H9 (cell line): ENCODE results near the gene GABPB2. TPM values are rescaled to one million over a fixed set of nuclear protein-coding genes. Genes with fewer than 3 reads are reported as not detected.

Experiments
- DNase-seq: peaks from one replicate; pipeline ENCODE4 v3.0.0-alpha.2; 2017
- H2AFZ ChIP-seq: one replicate; pipeline ENCODE4 v1.6.1; 2013; ENCODE audit warnings: mild to moderate bottlenecking, low read length, control low read depth, moderate library complexity
- H2AK5ac ChIP-seq: 2 replicates; pipeline ENCODE4 v1.6.1; 2013; ENCODE audit warnings: low read length, control low read depth, mixed read lengths; ENCODE audit not compliant: insufficient read length
- H2BK120ac ChIP-seq: one replicate; pipeline ENCODE4 v1.6.1; 2013; ENCODE audit warnings: low read depth, mild to moderate bottlenecking, low read length, control low read depth, inconsistent platforms; ENCODE audit not compliant: poor library complexity, severe bottlenecking
- H2BK12ac ChIP-seq: 2 replicates; pipeline ENCODE4 v1.6.1; 2013; ENCODE audit warnings: low read length, control low read depth, mixed read lengths, low read depth; ENCODE audit not compliant: insufficient read length
- H2BK15ac ChIP-seq: 2 replicates; pipeline ENCODE4 v1.6.1; 2013; ENCODE audit warnings: low read depth, low read length, control low read depth
- H2BK20ac ChIP-seq: one replicate; pipeline ENCODE4 v1.6.1; 2013; ENCODE audit warnings: low read depth, mild to moderate bottlenecking, low read length, control low read depth, inconsistent platforms; ENCODE audit not compliant: poor library complexity, severe bottlenecking
- H2BK5ac ChIP-seq: 2 replicates; pipeline ENCODE4 v1.6.1; 2013; ENCODE audit warnings: low read length, control low read depth, mixed read lengths; ENCODE audit not compliant: insufficient read length
- H3K14ac ChIP-seq: 2 replicates; pipeline ENCODE4 v1.6.1; 2013; ENCODE audit warnings: low read length, control low read depth; ENCODE audit not compliant: insufficient read depth
- H3K18ac ChIP-seq: 2 replicates; pipeline ENCODE4 v1.6.1; 2013; ENCODE audit warnings: low read depth, mild to moderate bottlenecking, mixed read lengths, low read length, control low read depth; ENCODE audit not compliant: insufficient read length
- H3K23ac ChIP-seq: 2 replicates; pipeline ENCODE4 v1.6.1; 2013; ENCODE audit warnings: low read length, control low read depth, mixed read lengths, low read depth; ENCODE audit not compliant: insufficient read length
- H3K23me2 ChIP-seq: 2 replicates; pipeline ENCODE4 v1.6.1; 2013; ENCODE audit warnings: low read depth, mild to moderate bottlenecking, mixed read lengths, low read length, control low read depth; ENCODE audit not compliant: insufficient read length, poor library complexity, severe bottlenecking
- H3K27ac ChIP-seq: 2 replicates; pipeline ENCODE4 v1.5.1; 2013; ENCODE audit warnings: low read length, control low read depth, mixed read lengths, low read depth; ENCODE audit not compliant: insufficient read length
- H3K27me3 ChIP-seq: 2 replicates; pipeline ENCODE4 v1.6.1; 2013; ENCODE audit warnings: low read length, control low read depth, inconsistent platforms; ENCODE audit not compliant: insufficient read depth
- H3K4ac ChIP-seq: 2 replicates; pipeline ENCODE4 v1.6.1; 2013; ENCODE audit warnings: low read depth, mild to moderate bottlenecking, control low read depth, inconsistent platforms, low read length, moderate library complexity
- H3K4me1 ChIP-seq: 2 replicates; pipeline ENCODE4 v1.6.1; 2013; ENCODE audit warnings: low read length, control low read depth, inconsistent platforms; ENCODE audit not compliant: insufficient read depth
- H3K4me2 ChIP-seq: 2 replicates; pipeline ENCODE4 v1.6.1; 2013; ENCODE audit warnings: low read length, control low read depth, mixed read lengths; ENCODE audit not compliant: insufficient read length, insufficient read depth
- H3K56ac ChIP-seq: 2 replicates; pipeline ENCODE4 v1.6.1; 2013; ENCODE audit warnings: low read depth, mild to moderate bottlenecking, mixed read lengths, low read length, control low read depth; ENCODE audit not compliant: insufficient read length
- H3K79me1 ChIP-seq: 2 replicates; pipeline ENCODE4 v1.6.1; 2013; ENCODE audit warnings: low read depth, mild to moderate bottlenecking, moderate library complexity, low read length, control low read depth, inconsistent platforms; ENCODE audit not compliant: insufficient read depth, poor library complexity, severe bottlenecking
- H3K79me2 ChIP-seq: 2 replicates; pipeline ENCODE4 v1.6.1; 2013; ENCODE audit warnings: low read length, control low read depth, inconsistent platforms; ENCODE audit not compliant: insufficient read depth
- H3K9ac ChIP-seq: 2 replicates; pipeline ENCODE4 v1.6.1; 2013; ENCODE audit warnings: low read length, control low read depth, mixed read lengths; ENCODE audit not compliant: insufficient read length; ENCODE audit errors: extremely low read depth
- H3K9me3 ChIP-seq: one replicate; pipeline ENCODE4 v1.6.1; 2013; ENCODE audit warnings: low read depth, low read length, inconsistent platforms; ENCODE audit not compliant: control insufficient read depth
- H3T11ph ChIP-seq: one replicate; pipeline ENCODE4 v1.6.1; 2013; ENCODE audit warnings: mild to moderate bottlenecking, low read length, control low read depth, inconsistent platforms
- H4K20me1 ChIP-seq: one replicate; pipeline ENCODE4 v1.6.1; 2013; ENCODE audit not compliant: control insufficient read depth, insufficient read length, insufficient read depth
- H4K5ac ChIP-seq: 2 replicates; pipeline ENCODE4 v1.6.1; 2013; ENCODE audit warnings: low read depth, mild to moderate bottlenecking, mixed read lengths, low read length, control low read depth; ENCODE audit not compliant: insufficient read length
- H4K8ac ChIP-seq: replicated peaks from 2 replicates; pipeline ENCODE4 v1.6.1; 2013; ENCODE audit warnings: low read length, control low read depth, mixed read lengths, low read depth; ENCODE audit not compliant: insufficient read length
- H4K91ac ChIP-seq: 2 replicates; pipeline ENCODE4 v1.6.1; 2013; ENCODE audit warnings: low read depth, mild to moderate bottlenecking, moderate library complexity, mixed read lengths, low read length, control low read depth; ENCODE audit not compliant: insufficient read length
- H3K27ac Mint-ChIP-seq, 3 experiments: 2 replicates in 2 of 3; 3 replicates in 1 of 3; pipeline ENCODE4 v1.8.0; 2020 to 2021; ENCODE audit warnings: mixed read lengths in 3 of 3, mild to moderate bottlenecking in 1 of 3, moderate library complexity in 1 of 3
- H3K27me3 Mint-ChIP-seq: 2 replicates; pipeline ENCODE4 v1.8.0; 2021; ENCODE audit warnings: low read depth, mild to moderate bottlenecking, moderate library complexity, mixed read lengths
- H3K36me3 Mint-ChIP-seq, 3 experiments: 2 replicates in 2 of 3; 3 replicates in 1 of 3; pipeline ENCODE4 v1.8.0; 2020 to 2021; ENCODE audit warnings: low read depth in 3 of 3, mixed read lengths in 3 of 3; ENCODE audit not compliant: insufficient read depth in 1 of 3
- H3K4me1 Mint-ChIP-seq, 2 experiments: 2 replicates each; pipeline ENCODE4 v1.8.0; 2020; ENCODE audit warnings: mixed read lengths in 2 of 2
- H3K4me3 Mint-ChIP-seq, 2 experiments: 2 replicates in 1 of 2; 3 replicates in 1 of 2; pipeline ENCODE4 v1.8.0; 2020 to 2021; ENCODE audit warnings: mild to moderate bottlenecking in 2 of 2, mixed read lengths in 2 of 2, moderate library complexity in 1 of 2
- H3K9me3 Mint-ChIP-seq, 2 experiments: 2 replicates in 1 of 2; 3 replicates in 1 of 2; pipeline ENCODE4 v1.8.0; 2020; ENCODE audit warnings: mild to moderate bottlenecking in 2 of 2, mixed read lengths in 2 of 2, moderate library complexity in 1 of 2
- CTCF ChIP-seq: fragments of 200-600 bp; sonication (generic); conservative IDR thresholded peaks from 3 replicates; pipeline ENCODE4 v1.8.0; 2021; ENCODE audit warnings: antibody characterized with exemption, mild to moderate bottlenecking
- WGBS: extraction: QIAGEN DNeasy Blood & Tissue Kit; methylation state at CpG from one replicate; pipeline ENCODE4 v1.1.7; 2013; ENCODE audit warnings: missing lambda C conversion rate, low lambda C conversion rate, mixed read lengths; ENCODE audit not compliant: insufficient read length; ENCODE audit errors: extremely low coverage; 5-methylcytosine and 5-hydroxymethylcytosine counted together
- total RNA-seq: library from RNA; stranded (reverse); gene quantifications from 2 replicates; pipeline ENCODE4 v1.2.1, GENCODE V29; 2021

Gene GABPB2
- total RNA-seq, 1 experiment from 2014 or later = 4.1 TPM

GRCh38 chr1:151051356-151052009 lies 19.1 kb upstream of the GABPB2 start:
- Histone ChIP-seq H3K79me1 (peaks cover 2% of the 10 kb centered on the region), H3K56ac (no peak overlapping the region), H2AK5ac (no peak overlapping the region), H3K23me2 (peaks cover 4% of the 10 kb centered on the region), H2BK5ac (no peak overlapping the region), H2BK20ac (no peak overlapping the region), H3K4me2 (no peak overlapping the region), H4K8ac (no peak overlapping the region), H4K91ac (no peak overlapping the region), H3K23ac (no peak overlapping the region), H3K4ac (no peak overlapping the region), H4K20me1 (no peaks in the 10 kb centered on the region), H3K79me2 (peaks cover under 1% of the 10 kb centered on the region; the same call in 1 of the 2 replicates), H4K5ac (no peak overlapping the region), H2BK15ac (no peak overlapping the region), H2BK120ac (no peak overlapping the region), H3K18ac (no peak overlapping the region), H3K14ac (no peak overlapping the region), H2BK12ac (no peak overlapping the region), H3K27me3 (no peaks in the 10 kb centered on the region), H3K9ac (no peak overlapping the region), H3T11ph (no peak overlapping the region), H3K27ac (no peak overlapping the region), H3K9me3 (no peaks in the 10 kb centered on the region), H3K4me1 (no peaks in the 10 kb centered on the region; the same call in 1 of the 2 replicates), H2AFZ (no peak overlapping the region)
- no CpG with 5 or more reads among the region's 2 CpGs for WGBS
- Mint-ChIP-seq H3K27ac (peak overlapping the region in 1 of 3 experiments; percentile 78; a peak in 3 of 7 replicates), H3K4me1 (peaks cover 20 to 25% of the 10 kb centered on the region in 2 experiments), H3K4me3 (no peak overlapping the region), H3K36me3 (peaks cover 18 to 54% (median 47%) of the 10 kb centered on the region in 3 experiments; a peak in 6 of 7 replicates), H3K27me3 (no peaks in the 10 kb centered on the region), H3K9me3 (no peaks in the 10 kb centered on the region)
- TF ChIP-seq CTCF = no peak
- DNase-seq = no peak
